ENCODE data around the gene MOB4.
A peak's percentile ranks its signal among the peaks of the same experiment; 100 is the strongest.

The MOB4 gene

DNA sequence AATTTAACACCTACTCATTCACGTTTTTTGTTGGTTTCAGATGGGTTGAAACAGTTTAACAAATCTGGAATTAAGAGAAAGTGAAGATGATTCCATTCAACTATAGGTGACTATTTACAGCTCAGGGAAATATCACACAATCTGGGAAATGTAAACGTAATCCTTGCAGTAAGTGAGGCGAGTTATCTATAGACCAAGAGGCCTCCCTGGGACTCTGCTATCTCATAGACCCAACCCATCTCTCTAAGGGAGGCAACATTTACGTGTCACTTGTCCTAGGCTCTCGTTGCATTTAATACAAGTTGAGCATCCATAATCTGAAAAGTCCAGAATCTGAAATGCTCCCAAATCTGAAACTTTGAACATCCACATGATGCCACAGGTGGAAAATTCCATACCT, 2.0 kb upstream of the MOB4 start:
- peaks cover 10% of the 10 kb centered on the region for H3K4me1 ChIP-seq
- peaks cover 37% of the 10 kb centered on the region for H3K79me2 ChIP-seq
- TF ChIP-seq, protein P1, sequence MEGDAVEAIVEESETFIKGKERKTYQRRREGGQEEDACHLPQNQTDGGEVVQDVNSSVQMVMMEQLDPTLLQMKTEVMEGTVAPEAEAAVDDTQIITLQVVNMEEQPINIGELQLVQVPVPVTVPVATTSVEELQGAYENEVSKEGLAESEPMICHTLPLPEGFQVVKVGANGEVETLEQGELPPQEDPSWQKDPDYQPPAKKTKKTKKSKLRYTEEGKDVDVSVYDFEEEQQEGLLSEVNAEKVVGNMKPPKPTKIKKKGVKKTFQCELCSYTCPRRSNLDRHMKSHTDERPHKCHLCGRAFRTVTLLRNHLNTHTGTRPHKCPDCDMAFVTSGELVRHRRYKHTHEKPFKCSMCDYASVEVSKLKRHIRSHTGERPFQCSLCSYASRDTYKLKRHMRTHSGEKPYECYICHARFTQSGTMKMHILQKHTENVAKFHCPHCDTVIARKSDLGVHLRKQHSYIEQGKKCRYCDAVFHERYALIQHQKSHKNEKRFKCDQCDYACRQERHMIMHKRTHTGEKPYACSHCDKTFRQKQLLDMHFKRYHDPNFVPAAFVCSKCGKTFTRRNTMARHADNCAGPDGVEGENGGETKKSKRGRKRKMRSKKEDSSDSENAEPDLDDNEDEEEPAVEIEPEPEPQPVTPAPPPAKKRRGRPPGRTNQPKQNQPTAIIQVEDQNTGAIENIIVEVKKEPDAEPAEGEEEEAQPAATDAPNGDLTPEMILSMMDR (IDR thresholded peaks at IDR 0.05), result no peak
- H3K4me3 ChIP-seq (ENCODE audit: low read depth, low read length), result no peak overlapping the region
- H3K9ac ChIP-seq, result no peak overlapping the region
- no peaks in the 10 kb centered on the region for H3K27me3 ChIP-seq (ENCODE audit: control insufficient read depth, insufficient read depth, low read length)
- H3K36me3 ChIP-seq (ENCODE audit: control insufficient read depth, insufficient read depth, low read length), result no peaks in the 10 kb centered on the region
- H2AFZ ChIP-seq, result no peak overlapping the region
- H3K9me3 ChIP-seq (ENCODE audit: control insufficient read depth, low read length), result no peaks in the 10 kb centered on the region
- H3K4me2 ChIP-seq (ENCODE audit: low read length), result no peak overlapping the region
- no peak overlapping the region for H3K27ac ChIP-seq

DNA sequence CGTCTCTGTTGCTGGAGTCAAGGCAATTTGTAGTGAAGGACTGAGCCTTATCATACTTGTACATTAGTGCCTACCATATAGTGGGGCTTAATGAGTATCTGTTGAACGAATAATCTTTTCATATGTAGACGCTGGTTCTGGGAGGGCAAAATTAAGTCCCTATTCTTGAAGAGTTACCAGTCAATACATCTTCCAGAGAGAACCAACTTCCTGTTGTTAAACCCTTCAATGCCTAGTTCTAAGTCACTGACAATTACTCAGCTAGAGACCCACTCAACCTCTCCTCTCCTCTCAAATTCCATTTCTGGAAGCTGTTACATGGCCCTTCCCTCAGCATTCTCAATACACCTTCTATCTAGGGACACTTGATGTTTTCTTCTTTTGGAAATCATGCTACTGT, 1.1 kb upstream of the MOB4 start:
- Histone ChIP-seq H3K36me3 (ENCODE audit: control insufficient read depth, insufficient read depth, low read length) (no peaks in the 10 kb centered on the region), H3K4me3 (ENCODE audit: low read depth, low read length) (peak overlapping the region; percentile 70)

DNA sequence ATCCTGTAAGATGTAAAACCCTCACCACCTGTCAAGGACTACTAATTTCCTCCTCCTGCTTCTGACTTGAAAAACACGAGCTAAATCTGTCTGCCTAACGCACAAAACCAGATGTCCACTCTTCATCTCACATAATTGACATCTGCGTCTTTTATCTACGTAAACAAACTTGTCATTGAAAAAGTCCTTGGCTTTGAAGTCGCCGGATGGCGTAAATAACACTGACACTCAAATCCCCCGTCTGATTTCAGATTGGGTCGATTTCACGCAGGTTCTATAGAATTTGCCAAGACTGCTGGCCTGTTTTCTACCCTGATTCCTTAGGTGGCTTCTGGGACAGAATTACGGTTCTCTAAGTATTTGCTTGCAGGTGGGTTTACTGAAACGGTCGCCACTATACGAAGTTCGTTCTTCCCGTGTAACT, 539 bp upstream of the MOB4 start:
- H3K36me3 ChIP-seq (ENCODE audit: control insufficient read depth, insufficient read depth, low read length), result no peaks in the 10 kb centered on the region
- H3K27ac ChIP-seq, result peak overlapping the region; percentile 92
- peak overlapping the region; percentile 89 for H2AFZ ChIP-seq
- H3K4me1 ChIP-seq, result peaks cover 10% of the 10 kb centered on the region
- peaks cover 40% of the 10 kb centered on the region for H3K79me2 ChIP-seq
- no peaks in the 10 kb centered on the region for H3K27me3 ChIP-seq (ENCODE audit: control insufficient read depth, insufficient read depth, low read length)
- peak overlapping the region; percentile 22 for H3K9ac ChIP-seq
- peak overlapping the region; percentile 85 for H3K4me2 ChIP-seq (ENCODE audit: low read length)
- TF ChIP-seq, protein P1 (IDR thresholded peaks at IDR 0.05), result no peak
- H3K9me3 ChIP-seq (ENCODE audit: control insufficient read depth, low read length), result no peaks in the 10 kb centered on the region
- peak overlapping the region; percentile 70 for H3K4me3 ChIP-seq (ENCODE audit: low read depth, low read length)

More for the DNA sequence above, 1.1 kb upstream of the MOB4 start:
- H3K27me3 ChIP-seq (ENCODE audit: control insufficient read depth, insufficient read depth, low read length), result no peaks in the 10 kb centered on the region
- H2AFZ ChIP-seq, result peak overlapping the region; percentile 89
- peak overlapping the region; percentile 92 for H3K27ac ChIP-seq
- H3K79me2 ChIP-seq, result peaks cover 40% of the 10 kb centered on the region
- no peaks in the 10 kb centered on the region for H3K9me3 ChIP-seq (ENCODE audit: control insufficient read depth, low read length)
- peak overlapping the region; percentile 85 for H3K4me2 ChIP-seq (ENCODE audit: low read length)
- no peak overlapping the region for H3K9ac ChIP-seq
- TF ChIP-seq, protein P1 (IDR thresholded peaks at IDR 0.05), result no peak
- peaks cover 10% of the 10 kb centered on the region for H3K4me1 ChIP-seq

DNA sequence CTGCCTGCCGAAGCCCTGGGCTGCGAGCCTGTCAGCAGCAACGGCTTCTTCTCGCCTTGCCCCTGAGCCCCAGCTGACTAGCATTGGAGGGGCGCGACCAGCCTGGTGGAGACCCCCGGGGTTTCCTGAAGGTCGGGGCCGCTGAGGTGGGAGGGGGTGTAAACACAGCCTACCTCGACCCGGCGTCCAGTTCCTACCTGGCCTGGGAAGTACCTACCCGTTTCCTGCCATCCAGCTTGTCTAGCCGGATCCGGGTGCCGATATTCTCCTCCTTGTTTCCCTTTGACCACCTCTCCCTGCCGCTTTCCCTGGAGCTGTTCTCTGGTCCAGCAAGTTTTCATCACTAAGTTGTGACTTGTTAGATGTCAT, 511 bp downstream of the MOB4 start:
- peak overlapping the region; percentile 92 for H3K27ac ChIP-seq
- peak overlapping the region; percentile 85 for H3K4me2 ChIP-seq (ENCODE audit: low read length)
- TF ChIP-seq, protein P1 (IDR thresholded peaks at IDR 0.05), result no peak
- H3K4me3 ChIP-seq (ENCODE audit: low read depth, low read length), result peak overlapping the region; percentile 70
- peak overlapping the region; percentile 95 for H3K9ac ChIP-seq
- no peaks in the 10 kb centered on the region for H3K36me3 ChIP-seq (ENCODE audit: control insufficient read depth, insufficient read depth, low read length)
- H2AFZ ChIP-seq, result peak overlapping the region; percentile 89
- no peaks in the 10 kb centered on the region for H3K9me3 ChIP-seq (ENCODE audit: control insufficient read depth, low read length)
- H3K27me3 ChIP-seq (ENCODE audit: control insufficient read depth, insufficient read depth, low read length), result no peaks in the 10 kb centered on the region
- peaks cover 45% of the 10 kb centered on the region for H3K79me2 ChIP-seq
- peaks cover 10% of the 10 kb centered on the region for H3K4me1 ChIP-seq

DNA sequence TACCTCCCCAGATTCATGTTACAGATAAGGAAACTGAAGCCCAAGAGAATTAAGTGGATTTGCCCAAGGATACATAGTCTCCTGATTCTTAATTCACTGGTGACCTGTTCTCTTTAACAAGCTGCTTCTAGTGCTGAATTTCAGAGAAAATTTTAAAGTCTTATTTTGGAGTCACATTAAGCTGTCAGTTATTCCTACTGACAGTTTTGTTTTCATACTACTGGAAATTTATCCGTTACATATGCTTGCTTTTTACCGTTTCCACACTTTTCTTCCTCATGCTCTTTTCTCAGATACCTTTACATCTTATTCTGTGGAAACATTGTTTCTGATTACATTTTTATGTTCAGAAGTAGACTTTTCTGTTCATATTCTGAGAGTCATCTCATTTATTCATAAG, 1.3 kb downstream of the MOB4 start:
- TF ChIP-seq, protein P1 (IDR thresholded peaks at IDR 0.05), result no peak
- H3K4me1 ChIP-seq, result peaks cover 10% of the 10 kb centered on the region
- H3K4me3 ChIP-seq (ENCODE audit: low read depth, low read length), result peak overlapping the region; percentile 70
- peaks cover 51% of the 10 kb centered on the region for H3K79me2 ChIP-seq
- H3K36me3 ChIP-seq (ENCODE audit: control insufficient read depth, insufficient read depth, low read length), result no peaks in the 10 kb centered on the region
- no peaks in the 10 kb centered on the region for H3K27me3 ChIP-seq (ENCODE audit: control insufficient read depth, insufficient read depth, low read length)
- H3K27ac ChIP-seq, result no peak overlapping the region
- H3K9me3 ChIP-seq (ENCODE audit: control insufficient read depth, low read length), result no peaks in the 10 kb centered on the region
- no peak overlapping the region for H3K9ac ChIP-seq
- H2AFZ ChIP-seq, result no peak overlapping the region
- H3K4me2 ChIP-seq (ENCODE audit: low read length), result peak overlapping the region; percentile 85
